Pancreas (tissue), 10 donors: Measurements from ENCODE around the gene ATP5F1E. TPM values are rescaled to one million over a fixed set of nuclear protein-coding genes. Genes with fewer than 3 reads are reported as not detected.
A peak's percentile ranks its signal among the peaks of the same experiment; 100 is the strongest.
"Not testable (repeated sequence)": the region's sequence is repeated elsewhere in the genome, so short reads cannot be mapped to it uniquely, and the experiment has no call there.

Experiments used
- ATAC-seq, 4 donors: fragments of 200-7000 bp; cut with Tn5 transposase; one replicate each; pipeline versions ENCODE4 v1.8.0 to v1.9.1; 2020; ENCODE audit warnings: mild to moderate bottlenecking in 4 of 4, moderate library complexity in 4 of 4
- DNase-seq, 6 donors: peaks; one replicate each; pipeline ENCODE4 v3.0.0-alpha.2; 2020
- FAIRE-seq: peaks from 2 replicates; lab custom pipeline; 2012; peaks lifted over from hg19 to GRCh38; lab: Jason Lieb, UNC
- H3K27ac ChIP-seq, 4 donors: fragments of 200-600 bp; sonication (generic); 1 replicate in 3 of 4; 2 replicates in 1 of 4; pipeline versions ENCODE4 v1.5.0 to v1.8.0; 2020
- H3K27me3 ChIP-seq, 4 donors: fragments of 200-600 bp; one replicate each; pipeline ENCODE4 v1.8.0; 2021
- H3K36me3 ChIP-seq, 3 donors: fragments of 200-600 bp; sonication (generic) in 1 of 3; one replicate each; pipeline versions ENCODE4 v1.5.0 to v1.8.0; 2020 to 2021
- H3K4me1 ChIP-seq, 3 donors: fragments of 200-600 bp; one replicate each; pipeline ENCODE4 v1.8.0; 2021
- H3K4me3 ChIP-seq, 4 donors: fragments of 200-600 bp; sonication (generic) in 2 of 4; one replicate each; pipeline versions ENCODE4 v1.5.0 to v1.8.0; 2020 to 2021
- H3K9me3 ChIP-seq, 4 donors: fragments of 200-600 bp; one replicate each; pipeline ENCODE4 v1.8.0; 2021
- CTCF ChIP-seq, 4 donors: fragments of 200-600 bp; sonication (generic) in 3 of 4; IDR thresholded peaks; one replicate each; pipeline versions ENCODE4 v1.5.0 to v1.8.0; 2021; ENCODE audit warnings: antibody characterized with exemption in 4 of 4
- WGBS, 2 donors: extraction: QIAGEN DNeasy Blood & Tissue Kit; methylation state at CpG; one replicate each; pipeline ENCODE4 v1.1.7; 2013; 5-methylcytosine and 5-hydroxymethylcytosine counted together
- intact Hi-C, 3 donors: fragments of 100-400 bp; cut with DNase I; formaldehyde crosslinking; loops; one replicate each; pipeline versions ENCODE4 v1.11.1 to v1.14.2; 2022
- polyA plus RNA-seq, 2 donors: library from polyadenylated mRNA; stranded (reverse); fragments of 200-250 nt; gene quantifications; one replicate each; pipeline ENCODE4 v1.2.3, GENCODE V29; 2013
- total RNA-seq, 6 donors: library from RNA; stranded (reverse); fragmentation: NEBNext Ultra II Directional in 4 of 6; extraction: Animal tissue kit (Norgen Biotek cat#: 25700) in 4 of 6; gene quantifications; one replicate each; pipeline versions ENCODE4 v1.2.1 to v1.2.4, GENCODE V29; 2021 to 2023
- donor health status: healthy with polysubstance abuse.
- donor health status: DM: no; HTN: no; CAD: no; lungs with moderate emphysema.
- donor health status: DM: no; HTN: no; CAD: no.
- donor health status: control.
- donor health status: control.
- donor health status: Bipolar disorder and iron deficiency.
- donor health status: DM: yes; HTN: yes; CAD: no.
- donor health status: DM: no; HTN: no; CAD: no.
- donor health status: DM: no; HTN: no; CAD: no.
- donor health status: DM: yes; HTN: yes; CAD: no.

Gene ATP5F1E
- total and polyA plus RNA-seq, 8 donors: 11.2 to 38.0 (median 23.8) TPM

- Histone ChIP-seq H3K4me1 (peaks cover 0 to 7% (median 0%) of the 10 kb centered on the region in 3 donors), H3K27ac (no peak overlapping the region), H3K27me3 (no peaks in the 10 kb centered on the region), H3K36me3 (peaks cover 4 to 31% (median 14%) of the 10 kb centered on the region in 3 donors), H3K9me3 (no peaks in the 10 kb centered on the region), H3K4me3 (no peak overlapping the region)
- FAIRE-seq (no peak), DNase-seq (peak in 1 of 6 donors; percentile 12), ATAC-seq (no peak)
- 81 to 89% methylated on average over 6 of the region's 6 CpGs for WGBS, 2 donors
- TF ChIP-seq CTCF (IDR thresholded peaks at IDR 0.05): no peak
- intact Hi-C loops: no loop called here
Measured at GRCh38 chr20:58984691-58985090, 47.4 kb downstream of the ATP5F1E start.

- DNase-seq, intact Hi-C loops, H3K4me3 ChIP-seq, H3K27ac ChIP-seq, FAIRE-seq, H3K9me3 ChIP-seq, H3K4me1 ChIP-seq, ATAC-seq, H3K27me3 ChIP-seq: not testable (repeated sequence)
- WGBS, 2 donors: 94% methylated on average over 10 to 12 of the region's 12 CpGs
- peaks cover 0 to 16% (median 4%) of the 10 kb centered on the region in 3 donors for H3K36me3 ChIP-seq
Measured at GRCh38 chr20:58983115-58983468, 49.0 kb downstream of the ATP5F1E start.

GRCh38 chr20:58982406-58983114, 49.6 kb downstream of the ATP5F1E start:
- DNase-seq: no peak
- Histone ChIP-seq H3K9me3 (no peaks in the 10 kb centered on the region), H3K36me3 (peaks cover 0 to 12% (median 4%) of the 10 kb centered on the region in 3 donors), H3K4me3 (peak overlapping the region in 1 of 4 donors; percentile 71), H3K27me3 (no peaks in the 10 kb centered on the region), H3K4me1 (peaks cover 0 to 7% (median 0%) of the 10 kb centered on the region in 3 donors), H3K27ac (no peak overlapping the region)
- WGBS, 2 donors: 83 to 86% methylated on average over 12 of the region's 12 CpGs
- TF ChIP-seq CTCF (IDR thresholded peaks at IDR 0.05): no peak
- no peak for FAIRE-seq
- ATAC-seq: no peak
- intact Hi-C loops: no loop called here

GRCh38 chr20:58981628-58982364, 50.3 kb downstream of the ATP5F1E start:
- no peaks in the 10 kb centered on the region for H3K27me3 ChIP-seq
- intact Hi-C loops: no loop called here
- no peak for FAIRE-seq
- peak overlapping the region in 2 of 4 donors; percentile 64 to 82 for H3K27ac ChIP-seq
- WGBS, 2 donors: 17 to 18% methylated on average over 29 of the region's 29 CpGs
- H3K4me3 ChIP-seq: peak overlapping the region; percentile 55 to 76 (median 68)
- peaks cover 0 to 5% (median 0%) of the 10 kb centered on the region in 3 donors for H3K36me3 ChIP-seq
- TF ChIP-seq CTCF (IDR thresholded peaks at IDR 0.05): no peak
- DNase-seq: no peak
- H3K9me3 ChIP-seq: no peaks in the 10 kb centered on the region
- H3K4me1 ChIP-seq: peaks cover 0 to 7% (median 0%) of the 10 kb centered on the region in 3 donors
- peak in 3 of 4 donors; percentile 4 to 11 (median 7) for ATAC-seq

GRCh38 chr20:58980711-58981627, 51.2 kb downstream of the ATP5F1E start, which contains the start of gene NELFCD:
TSS of gene NELFCD (plus strand) at chr20:58981256. CDS start at chr20:58981310, 54 bp downstream.
- Histone ChIP-seq H3K27ac (peak within 1 kb of the TSS; percentile 35 to 82 (median 66)), H3K9me3 (no peaks in the 10 kb centered on the region), H3K4me1 (peaks cover 0 to 7% (median 0%) of the 10 kb centered on the region in 3 donors), H3K27me3 (no peaks in the 10 kb centered on the region), H3K4me3 (peak within 1 kb of the TSS; percentile 55 to 76 (median 68)), H3K36me3 (no peaks in the 10 kb centered on the region)
- FAIRE-seq: no peak
- ATAC-seq: peak; percentile 95 to 97 (median 96)
- intact Hi-C loops: no loop called here
- no peak for TF ChIP-seq CTCF (IDR thresholded peaks at IDR 0.05)
- 5 to 10% methylated on average over 66 to 109 of the region's 109 CpGs for WGBS, 2 donors
- DNase-seq: peak; percentile 84 to 99 (median 94)
